ENCODE measurements around the gene PRSS36. TPM values are rescaled to one million over a fixed set of nuclear protein-coding genes. Genes with fewer than 3 reads are reported as not detected.
"Not testable (repeated sequence)": the region's sequence is repeated elsewhere in the genome, so short reads cannot be mapped to it uniquely, and the experiment has no call there.

PRSS36 gene
- total and polyA plus RNA-seq, 5 donors from 2014 or later: 0.39 to 1.4 (median 1.2) TPM

DNA sequence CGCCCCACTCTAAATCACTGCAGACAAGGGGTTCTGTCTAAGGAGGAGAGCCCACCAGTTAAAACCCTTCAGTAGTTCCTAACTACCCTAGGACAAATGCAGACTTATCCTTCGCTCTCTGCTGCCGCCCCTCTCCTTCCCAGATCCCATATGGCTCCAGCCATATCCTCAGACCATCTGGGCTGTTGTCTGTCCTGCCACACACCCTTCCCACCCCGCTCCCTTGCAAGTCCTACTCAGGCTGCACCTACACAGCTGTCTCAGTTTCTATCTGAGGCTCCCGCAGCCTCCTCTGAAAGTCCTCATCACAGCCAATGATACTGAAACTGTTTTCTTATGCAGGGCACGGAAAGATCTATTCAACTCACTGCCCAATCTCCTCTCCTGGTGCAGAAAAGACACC is 42.4 kb downstream of the PRSS36 start:
- Histone ChIP-seq H3K27me3 (ENCODE audit: control insufficient read depth, insufficient read depth, low read length) (no peaks in the 10 kb centered on the region), H3K9me3 (ENCODE audit: control insufficient read depth in 2 of 2, low read length in 2 of 2) (no peaks in the 10 kb centered on the region), H3K4me1 (ENCODE audit: control insufficient read depth, insufficient read depth, low read length, poor library complexity, severe bottlenecking) (peaks cover 18% of the 10 kb centered on the region), H3K4me3 (ENCODE audit: low read depth, low read length) (peak overlapping the region; percentile 69), H3K36me3 (ENCODE audit: control insufficient read depth, insufficient read depth, low read length) (peaks cover 9% of the 10 kb centered on the region), H3K27ac (ENCODE audit: insufficient read depth, low read length, poor library complexity, severe bottlenecking) (no peak overlapping the region)
- Mint-ChIP-seq H3K9me3 (peaks cover 0 to 1% (median 0%) of the 10 kb centered on the region in 7 donors), H3K27ac (peak overlapping the region in 2 of 3 donors; percentile 82 to 87), H3K4me3 (peak overlapping the region; percentile 82 to 96 (median 89)), H3K27me3 (no peaks in the 10 kb centered on the region), H3K36me3 (peaks cover 5% of the 10 kb centered on the region), H3K4me1 (peaks cover 8 to 25% (median 11%) of the 10 kb centered on the region in 4 donors)
- ATAC-seq (ENCODE audit: low read depth in 2 of 2): no peak
- DNase-seq: peak in 1 of 3 donors; percentile 30

DNA sequence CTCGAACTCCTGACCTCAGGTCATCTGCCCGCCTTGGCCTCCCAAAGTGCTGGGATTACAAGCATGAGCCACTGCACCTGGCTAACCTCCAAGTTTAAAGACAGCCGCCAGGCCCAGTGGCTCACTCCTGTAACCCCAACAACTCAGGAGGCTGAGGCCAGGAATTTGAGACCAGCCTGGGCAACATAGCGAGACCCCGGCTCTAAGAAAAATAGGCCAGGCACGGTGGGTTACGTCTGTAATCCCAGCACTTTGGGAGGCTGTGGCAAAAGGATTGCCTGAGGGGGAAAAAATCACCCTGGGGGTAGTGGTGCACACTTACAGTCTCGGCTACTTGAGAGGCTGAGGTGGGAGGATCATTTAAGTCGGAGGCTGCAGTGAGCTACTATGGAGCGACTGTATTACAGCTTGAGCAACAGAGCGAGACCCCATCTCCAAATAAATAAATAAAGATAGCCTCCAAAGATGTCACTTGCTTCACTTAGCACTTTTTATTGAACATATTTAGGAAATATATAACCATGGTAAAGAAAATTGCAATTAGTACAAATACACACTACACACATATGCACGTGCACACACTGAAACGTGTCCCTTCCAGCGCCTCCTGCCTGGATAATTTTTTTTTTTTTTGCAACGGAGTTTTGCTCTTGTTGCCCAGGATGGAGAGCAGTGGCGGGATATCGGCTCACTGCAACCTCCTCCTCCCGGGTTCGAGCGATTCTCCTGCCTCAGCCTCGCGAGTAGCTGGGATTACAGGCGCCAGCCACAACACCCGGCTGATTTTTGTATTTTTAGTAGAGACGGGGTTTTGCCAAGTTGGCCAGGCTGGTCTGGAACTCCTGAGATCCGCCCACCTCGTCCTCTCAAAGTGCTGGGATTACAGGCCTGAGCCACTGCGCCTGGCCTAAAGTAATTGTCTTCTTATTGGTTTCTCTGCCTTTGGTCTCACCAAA is 43.1 kb downstream of the PRSS36 start:
- no peaks in the 10 kb centered on the region for H3K27me3 Mint-ChIP-seq
- H3K27ac Mint-ChIP-seq: peak overlapping the region in 1 of 3 donors; percentile 82
- H3K9me3 Mint-ChIP-seq: peaks cover 0 to 1% (median 0%) of the 10 kb centered on the region in 7 donors
- Histone ChIP-seq H3K4me1 (ENCODE audit: control insufficient read depth, insufficient read depth, low read length, poor library complexity, severe bottlenecking) (peaks cover 18% of the 10 kb centered on the region), H3K9me3 (ENCODE audit: control insufficient read depth in 2 of 2, low read length in 2 of 2) (no peaks in the 10 kb centered on the region), H3K27me3 (ENCODE audit: control insufficient read depth, insufficient read depth, low read length) (no peaks in the 10 kb centered on the region), H3K4me3 (ENCODE audit: low read depth, low read length) (no peak overlapping the region), H3K36me3 (ENCODE audit: control insufficient read depth, insufficient read depth, low read length) (peaks cover 9% of the 10 kb centered on the region), H3K27ac (ENCODE audit: insufficient read depth, low read length, poor library complexity, severe bottlenecking) (no peak overlapping the region)
- H3K36me3 Mint-ChIP-seq: peaks cover 5% of the 10 kb centered on the region
- DNase-seq (no peak), ATAC-seq (ENCODE audit: low read depth in 2 of 2) (no peak)
- peaks cover 8 to 24% (median 11%) of the 10 kb centered on the region in 4 donors for H3K4me1 Mint-ChIP-seq
- peak overlapping the region; percentile 82 to 96 (median 89) for H3K4me3 Mint-ChIP-seq

DNA sequence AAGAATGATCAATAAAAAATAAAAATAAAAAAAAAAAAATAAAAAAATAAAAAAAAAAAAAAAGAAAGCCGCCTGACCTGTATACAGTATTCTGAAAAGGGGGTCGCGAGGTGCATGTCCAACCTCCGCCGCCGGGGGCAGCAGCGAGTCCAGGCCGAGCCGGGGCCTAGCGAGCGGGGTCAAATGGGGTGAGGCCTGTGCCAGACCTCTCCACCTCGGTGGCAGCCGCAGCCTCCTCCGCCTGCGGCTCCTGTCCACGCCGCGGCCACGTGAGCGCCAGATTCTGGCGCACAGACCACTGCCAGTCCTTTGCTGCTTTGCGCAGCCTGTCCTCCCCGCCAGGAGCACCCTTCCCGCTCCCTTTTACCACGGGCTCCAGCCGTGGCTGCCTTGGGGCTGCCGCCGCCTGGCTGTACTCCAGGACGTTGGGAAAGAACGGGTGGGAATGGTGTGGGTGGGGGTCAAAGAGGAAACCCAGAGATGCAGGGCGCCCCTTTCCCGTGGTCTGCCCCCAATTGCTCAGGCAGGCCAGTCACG is 44.1 kb downstream of the PRSS36 start:
- no peaks in the 10 kb centered on the region for H3K9me3 ChIP-seq (ENCODE audit: control insufficient read depth in 2 of 2, low read length in 2 of 2)
- Mint-ChIP-seq H3K4me3 (peak overlapping the region in 2 of 4 donors; percentile 11 to 58), H3K27ac (peak overlapping the region in 2 of 3 donors; percentile 36 to 43), H3K36me3 (peaks cover 5% of the 10 kb centered on the region), H3K9me3 (peaks cover 0 to 1% (median 0%) of the 10 kb centered on the region in 7 donors), H3K4me1 (peaks cover 8 to 24% (median 10%) of the 10 kb centered on the region in 4 donors), H3K27me3 (no peaks in the 10 kb centered on the region)
- peaks cover 5% of the 10 kb centered on the region for H3K36me3 ChIP-seq (ENCODE audit: control insufficient read depth, insufficient read depth, low read length)
- ATAC-seq (ENCODE audit: low read depth in 2 of 2) (peak; percentile 71 to 81), DNase-seq (peak; percentile 69 to 71 (median 69))
- H3K4me3 ChIP-seq (ENCODE audit: low read depth, low read length): no peak overlapping the region
- H3K4me1 ChIP-seq (ENCODE audit: control insufficient read depth, insufficient read depth, low read length, poor library complexity, severe bottlenecking): peaks cover 18% of the 10 kb centered on the region
- H3K27ac ChIP-seq (ENCODE audit: insufficient read depth, low read length, poor library complexity, severe bottlenecking): no peak overlapping the region
- no peaks in the 10 kb centered on the region for H3K27me3 ChIP-seq (ENCODE audit: control insufficient read depth, insufficient read depth, low read length)

DNA sequence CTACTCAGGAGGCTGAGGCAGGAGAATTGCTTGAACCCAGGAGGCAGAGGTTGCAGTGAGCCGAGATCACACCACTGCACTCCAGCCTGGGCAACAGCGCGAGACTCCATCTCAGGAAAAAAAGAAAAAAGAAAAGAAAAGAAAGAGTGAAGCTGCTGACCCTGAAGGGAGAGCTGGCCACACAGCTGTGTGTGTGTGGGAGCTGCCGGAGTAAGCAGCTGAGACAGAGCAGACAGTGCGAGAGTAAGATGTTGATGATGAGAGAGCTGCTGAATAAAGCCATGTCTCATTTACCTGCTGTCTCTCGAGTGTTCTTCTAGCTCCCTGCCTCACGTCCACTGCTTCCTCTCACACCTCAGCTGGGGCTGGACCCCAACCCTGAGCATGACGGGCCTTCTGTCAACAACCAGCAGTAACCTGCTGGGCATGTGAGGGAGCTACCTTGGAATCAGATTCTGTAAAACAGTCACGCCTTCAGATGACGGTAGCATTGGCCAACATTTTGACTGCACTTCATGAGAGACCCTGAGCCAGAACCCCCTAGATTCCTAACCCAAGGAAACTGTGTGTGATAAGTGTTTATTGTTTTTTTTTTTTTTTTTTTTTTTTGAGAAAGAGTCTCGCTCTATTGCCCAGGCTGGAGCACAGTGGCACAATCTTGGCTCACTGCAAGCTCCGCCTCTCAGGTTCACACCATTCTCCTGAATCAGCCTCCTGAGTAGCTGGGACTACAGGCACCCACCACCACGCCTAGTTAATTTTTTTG is 48.8 kb downstream of the PRSS36 start:
- H3K4me3 Mint-ChIP-seq; H3K27me3 Mint-ChIP-seq; H3K36me3 Mint-ChIP-seq; H3K27ac Mint-ChIP-seq; H3K4me1 ChIP-seq (ENCODE audit: control insufficient read depth, insufficient read depth, low read length, poor library complexity, severe bottlenecking); H3K27me3 ChIP-seq (ENCODE audit: control insufficient read depth, insufficient read depth, low read length); H3K4me3 ChIP-seq (ENCODE audit: low read depth, low read length); H3K9me3 ChIP-seq (ENCODE audit: control insufficient read depth in 2 of 2, low read length in 2 of 2); H3K4me1 Mint-ChIP-seq; H3K36me3 ChIP-seq (ENCODE audit: control insufficient read depth, insufficient read depth, low read length); H3K9me3 Mint-ChIP-seq; H3K27ac ChIP-seq (ENCODE audit: insufficient read depth, low read length, poor library complexity, severe bottlenecking); DNase-seq; ATAC-seq (ENCODE audit: low read depth in 2 of 2): not testable (repeated sequence)

DNA sequence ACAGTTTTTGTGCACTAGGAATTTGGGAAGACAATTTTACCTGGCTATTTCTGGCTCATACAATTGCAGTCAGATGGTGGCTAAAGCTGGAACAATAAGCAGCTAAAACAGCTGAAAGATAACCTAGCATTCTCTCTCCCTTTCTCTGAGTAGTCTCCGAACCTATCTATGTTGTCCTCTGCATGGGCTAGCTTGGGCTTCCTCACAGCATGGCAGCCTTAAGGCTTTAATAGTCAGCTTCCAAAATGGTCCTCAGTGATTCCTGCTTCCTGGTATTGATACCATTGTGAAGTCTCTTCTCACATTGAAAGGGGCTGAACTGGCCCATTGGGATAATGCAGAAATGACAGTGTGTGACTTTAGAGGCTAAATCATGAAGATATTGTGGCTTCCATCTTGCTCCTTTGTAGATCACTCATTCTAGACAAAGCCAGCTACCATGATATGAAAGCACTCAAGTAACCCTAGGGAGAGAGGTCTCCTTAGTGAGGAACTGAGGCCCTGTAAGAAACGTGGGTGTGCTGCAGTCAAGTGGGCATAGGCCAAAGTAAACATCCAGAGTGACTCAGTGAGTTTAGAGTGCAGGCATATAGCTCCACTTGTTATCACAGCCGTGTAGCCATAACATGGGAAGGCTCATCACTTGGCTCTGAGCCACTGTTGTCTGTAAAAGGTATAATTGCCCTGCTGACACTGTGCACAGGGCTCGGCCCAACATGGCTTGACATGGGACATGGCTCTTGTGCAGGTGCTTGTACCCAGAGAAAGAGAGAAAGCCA is 49.8 kb downstream of the PRSS36 start:
- Histone ChIP-seq H3K4me1 (ENCODE audit: control insufficient read depth, insufficient read depth, low read length, poor library complexity, severe bottlenecking) (no peaks in the 10 kb centered on the region), H3K36me3 (ENCODE audit: control insufficient read depth, insufficient read depth, low read length) (no peaks in the 10 kb centered on the region), H3K27me3 (ENCODE audit: control insufficient read depth, insufficient read depth, low read length) (no peaks in the 10 kb centered on the region), H3K4me3 (ENCODE audit: low read depth, low read length) (no peak overlapping the region), H3K9me3 (ENCODE audit: control insufficient read depth in 2 of 2, low read length in 2 of 2) (no peaks in the 10 kb centered on the region), H3K27ac (ENCODE audit: insufficient read depth, low read length, poor library complexity, severe bottlenecking) (no peak overlapping the region)
- H3K4me3 Mint-ChIP-seq: peak overlapping the region in 1 of 4 donors; percentile 34
- DNase-seq (no peak), ATAC-seq (ENCODE audit: low read depth in 2 of 2) (no peak)
- H3K36me3 Mint-ChIP-seq: no peaks in the 10 kb centered on the region
- peaks cover 7% of the 10 kb centered on the region for H3K27me3 Mint-ChIP-seq
- peaks cover 5 to 11% (median 7%) of the 10 kb centered on the region in 4 donors for H3K4me1 Mint-ChIP-seq
- H3K27ac Mint-ChIP-seq: no peak overlapping the region
- no peaks in the 10 kb centered on the region for H3K9me3 Mint-ChIP-seq

DNA sequence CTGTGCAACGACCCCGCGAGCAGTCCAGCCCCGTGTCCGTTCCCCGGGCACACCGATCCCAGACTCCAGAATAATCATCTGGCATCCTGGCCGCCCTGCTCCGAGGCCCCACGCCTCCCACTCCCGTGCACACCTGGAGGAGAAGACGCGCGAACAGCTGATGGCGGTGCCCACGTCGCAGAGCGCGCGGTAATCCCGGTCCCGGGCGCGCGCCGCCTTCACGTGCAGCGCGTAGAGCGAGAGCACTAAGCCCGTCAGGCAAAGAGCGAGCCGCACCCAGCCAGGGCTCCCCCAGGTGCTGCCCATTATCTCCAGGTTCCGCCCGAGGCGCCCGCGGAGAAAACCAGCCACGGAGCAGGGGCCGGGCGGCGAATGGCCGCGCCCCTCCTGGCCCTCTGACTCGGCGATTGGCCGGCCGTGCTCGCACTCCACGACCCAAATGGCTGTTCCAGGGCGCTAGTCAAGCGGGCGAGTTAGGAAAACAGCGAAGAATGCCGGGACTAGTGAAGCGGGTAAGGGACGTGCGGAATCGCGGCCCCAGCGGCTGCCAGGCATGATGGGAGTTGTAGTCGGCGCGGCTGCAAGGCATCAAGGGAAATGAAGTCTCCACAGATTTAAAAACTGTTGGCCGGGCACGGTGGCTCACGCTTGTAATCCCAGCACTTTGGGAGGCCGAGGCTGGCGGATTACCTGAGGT is 55.3 kb downstream of the PRSS36 start, which contains the start of gene VKORC1:
VKORC1 (minus strand) TSS at position 374 of the 697 bp plus-strand sequence; CDS start at position 306, 68 bp downstream.
- Mint-ChIP-seq H3K9me3 (peaks cover 0 to 2% (median 0%) of the 10 kb centered on the region in 7 donors), H3K4me3 (peak within 1 kb of the TSS; percentile 94 to 99 (median 96)), H3K36me3 (no peaks in the 10 kb centered on the region), H3K27ac (peak within 1 kb of the TSS; percentile 69 to 95 (median 84)), H3K27me3 (peaks cover 7% of the 10 kb centered on the region), H3K4me1 (peaks cover 10 to 36% (median 20%) of the 10 kb centered on the region in 4 donors)
- Histone ChIP-seq H3K27ac (ENCODE audit: insufficient read depth, low read length, poor library complexity, severe bottlenecking) (peak within 1 kb of the TSS; percentile 83), H3K27me3 (ENCODE audit: control insufficient read depth, insufficient read depth, low read length) (no peaks in the 10 kb centered on the region), H3K4me3 (ENCODE audit: low read depth, low read length) (peak within 1 kb of the TSS; percentile 70), H3K4me1 (ENCODE audit: control insufficient read depth, insufficient read depth, low read length, poor library complexity, severe bottlenecking) (peaks cover 14% of the 10 kb centered on the region), H3K36me3 (ENCODE audit: control insufficient read depth, insufficient read depth, low read length) (peaks cover 10% of the 10 kb centered on the region), H3K9me3 (ENCODE audit: control insufficient read depth in 2 of 2, low read length in 2 of 2) (no peaks in the 10 kb centered on the region)
- peak; percentile 80 to 94 (median 86) for DNase-seq
- ATAC-seq (ENCODE audit: low read depth in 2 of 2): peak; percentile 89
